ENCODE results near the gene PCOLCE2. TPM values are rescaled to one million over a fixed set of nuclear protein-coding genes. Genes with fewer than 3 reads are reported as not detected.

Gene PCOLCE2
- total RNA-seq (10 to 100 TPM; 10.7 to 14.4 TPM), polyA plus RNA-seq (ENCODE audit: insufficient read depth, low read depth, low replicate concordance) (15.4 TPM)
- long read RNA-seq, donor 1, partial matches to known transcripts, result 0 of 2 reads
- long read RNA-seq, donor 1, other reads (novel, unspliced or antisense), result 0 of 2 reads
- long read RNA-seq, donor 2, partial matches to known transcripts, result 0 of 3 reads
- long read RNA-seq, donor 2, other reads (novel, unspliced or antisense), result 0 of 3 reads

DNA sequence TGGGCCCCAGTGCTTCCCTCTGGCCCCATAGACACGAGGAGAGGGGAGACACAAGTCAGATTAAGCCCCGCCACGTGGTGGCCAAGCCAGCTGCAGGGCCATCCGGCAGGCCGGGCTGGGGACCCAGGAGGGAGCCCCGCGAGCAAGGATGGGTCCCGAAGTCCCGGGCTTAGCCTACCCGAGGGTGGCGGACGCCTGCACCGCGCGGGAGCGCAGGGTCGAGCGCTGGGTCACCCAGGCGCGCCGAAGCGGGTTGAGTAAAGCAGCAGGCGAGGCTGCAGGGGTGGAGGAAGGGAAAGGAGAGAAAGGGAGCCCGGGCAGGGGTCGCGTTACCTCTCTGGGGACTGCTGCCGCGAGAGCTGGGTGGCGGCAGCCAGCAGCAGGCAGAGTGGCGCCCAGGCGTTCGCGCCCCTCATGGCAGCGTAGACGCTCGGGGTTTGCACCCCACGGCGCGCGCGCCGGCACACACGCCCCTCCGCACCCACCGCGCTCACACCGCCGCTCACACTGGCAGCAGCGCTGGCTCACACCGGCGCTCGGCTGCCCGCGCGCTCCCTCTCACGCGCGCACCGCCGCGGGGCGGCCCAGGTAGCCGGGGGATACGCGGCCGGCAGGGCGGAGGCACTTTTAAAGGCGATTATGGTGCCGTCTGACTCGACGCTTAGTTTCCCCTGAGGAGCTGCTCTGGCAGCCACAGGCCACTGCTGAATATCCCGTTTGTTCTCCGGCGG is at the start of gene PCOLCE2:
Gene PCOLCE2, minus strand, starts transcription at position 603 of the 731 bp plus-strand sequence. Its CDS starts 187 bp downstream, at position 416.
- Histone ChIP-seq H3K4me1 (peaks cover 7% of the 10 kb centered on the region), H3K27ac (peak within 1 kb of the TSS; percentile 5 to 21)
- intact Hi-C loops (cut with DNase I; ENCODE audit: low total_unique reads), result no loop called here

GRCh38 chr3:142935963-142936362 is 47.1 kb upstream of the PCOLCE2 start:
- Histone ChIP-seq H3K4me1 (no peaks in the 10 kb centered on the region), H3K4me3 (no peak overlapping the region), H3K27me3 (no peaks in the 10 kb centered on the region), H3K9me3 (no peaks in the 10 kb centered on the region), H3K36me3 (ENCODE audit: low read depth, missing control alignments) (no peaks in the 10 kb centered on the region), H3K27ac (no peak overlapping the region)
- DNase-seq, result no peak
- 83 to 84% methylated on average over 5 of the region's 5 CpGs for WGBS, 2 donors
- intact Hi-C loops (cut with DNase I; ENCODE audit: low total_unique reads), result no loop called here
- TF ChIP-seq POLR2A (IDR thresholded peaks at IDR 0.05), result no peak

More for the DNA sequence above, at the start of gene PCOLCE2:
- TF ChIP-seq CTCF (IDR thresholded peaks at IDR 0.05) (no peak), POLR2A (IDR thresholded peaks at IDR 0.05) (no peak)
- Histone ChIP-seq H3K4me3 (peak within 1 kb of the TSS; percentile 51 to 65), H3K9me3 (no peaks in the 10 kb centered on the region), H3K36me3 (ENCODE audit: low read depth, missing control alignments) (no peaks in the 10 kb centered on the region), H3K27me3 (no peaks in the 10 kb centered on the region)
- DNase-seq, result peak; percentile 21
- WGBS, 2 donors, result 0 to 1% methylated on average over 29 to 35 of the region's 74 CpGs

GRCh38 chr3:142934887-142935269 is 46.0 kb upstream of the PCOLCE2 start:
- TF ChIP-seq CTCF (IDR thresholded peaks at IDR 0.05) (no peak), POLR2A (IDR thresholded peaks at IDR 0.05) (no peak)
- DNase-seq, result no peak
- H3K27me3 ChIP-seq, result no peaks in the 10 kb centered on the region
- intact Hi-C loops (cut with DNase I; ENCODE audit: low total_unique reads), result no loop called here
- H3K27ac ChIP-seq, result no peak overlapping the region
- no peaks in the 10 kb centered on the region for H3K9me3 ChIP-seq
- no peaks in the 10 kb centered on the region for H3K4me1 ChIP-seq
- WGBS, 2 donors, result 66 to 98% methylated on average over 3 of the region's 3 CpGs
- H3K36me3 ChIP-seq (ENCODE audit: low read depth, missing control alignments), result no peaks in the 10 kb centered on the region
- H3K4me3 ChIP-seq, result no peak overlapping the region

DNA sequence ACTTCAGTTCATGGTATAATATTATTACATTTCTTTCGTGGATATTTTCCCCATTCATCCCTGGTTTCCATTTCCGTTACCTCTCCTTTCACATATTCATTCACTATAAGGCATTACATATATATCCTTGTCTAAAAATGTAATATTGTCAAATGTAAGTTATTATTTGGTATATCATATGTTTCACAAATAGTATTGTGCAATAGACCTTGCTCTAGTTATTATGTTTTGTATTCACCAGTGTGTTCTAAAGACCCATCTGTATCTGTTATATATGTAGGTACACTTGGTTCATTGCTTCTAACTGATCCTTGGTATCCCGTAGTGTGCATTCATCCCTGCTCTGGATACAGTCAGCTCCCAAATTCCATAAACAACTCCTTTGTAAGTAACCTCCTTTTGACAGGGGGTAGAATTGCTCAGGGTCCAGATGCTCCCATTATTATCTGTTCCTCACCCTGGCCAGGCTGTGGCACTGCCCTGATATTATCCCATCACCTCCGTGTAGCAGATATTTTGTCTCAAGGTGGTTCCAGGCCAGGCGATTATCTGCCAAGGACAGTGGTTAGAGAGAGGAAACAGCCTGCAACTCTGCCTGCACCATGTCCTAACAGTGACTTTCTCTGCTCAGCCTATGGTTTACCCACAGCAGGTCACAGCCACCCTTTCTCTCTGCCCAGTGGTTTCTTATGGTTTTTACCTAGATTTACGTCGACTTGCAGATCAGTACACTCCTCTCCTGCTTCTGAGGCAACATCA is 45.4 kb upstream of the PCOLCE2 start:
- Histone ChIP-seq H3K9me3 (no peaks in the 10 kb centered on the region), H3K4me1 (no peaks in the 10 kb centered on the region), H3K36me3 (ENCODE audit: low read depth, missing control alignments) (no peaks in the 10 kb centered on the region), H3K4me3 (no peak overlapping the region), H3K27me3 (no peaks in the 10 kb centered on the region), H3K27ac (no peak overlapping the region)
- 75 to 79% methylated on average over 7 of the region's 7 CpGs for WGBS, 2 donors
- intact Hi-C loops (cut with DNase I; ENCODE audit: low total_unique reads), result no loop called here
- DNase-seq, result no peak
- no peak for TF ChIP-seq CTCF (IDR thresholded peaks at IDR 0.05)
- TF ChIP-seq POLR2A (IDR thresholded peaks at IDR 0.05), result no peak

DNA sequence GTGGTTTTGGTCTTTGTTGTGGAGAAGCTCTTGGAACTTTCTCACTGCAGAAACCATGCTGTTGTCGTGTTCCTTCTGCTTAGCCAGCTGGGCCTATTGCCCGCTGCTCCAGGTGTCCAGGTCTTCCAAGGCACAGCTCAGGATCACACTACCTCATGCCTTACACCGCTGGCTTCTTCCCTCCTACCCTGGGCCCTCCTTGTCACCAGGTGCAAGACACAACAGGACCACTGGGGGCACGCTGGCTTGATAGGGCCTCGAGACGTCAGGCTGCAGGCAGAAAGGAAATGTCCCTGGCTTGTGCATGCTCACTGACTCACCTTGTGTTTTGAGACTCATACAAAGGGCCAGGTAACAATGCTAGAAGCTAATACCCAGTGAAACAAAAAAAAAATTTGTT is 42.3 kb upstream of the PCOLCE2 start:
- no peaks in the 10 kb centered on the region for H3K9me3 ChIP-seq
- WGBS, 2 donors, result 79 to 84% methylated on average over 6 of the region's 6 CpGs
- H3K27ac ChIP-seq, result no peak overlapping the region
- H3K4me3 ChIP-seq, result no peak overlapping the region
- H3K36me3 ChIP-seq (ENCODE audit: low read depth, missing control alignments), result no peaks in the 10 kb centered on the region
- DNase-seq, result no peak
- H3K4me1 ChIP-seq, result no peaks in the 10 kb centered on the region
- TF ChIP-seq POLR2A (IDR thresholded peaks at IDR 0.05) (no peak), CTCF (IDR thresholded peaks at IDR 0.05) (no peak)
- intact Hi-C loops (cut with DNase I; ENCODE audit: low total_unique reads), result no loop called here
- H3K27me3 ChIP-seq, result no peaks in the 10 kb centered on the region

Data from testis (tissue), 5 donors.